GM12892 (cell line): ENCODE data around the gene TCAF1. TPM values are rescaled to one million over a fixed set of nuclear protein-coding genes. Genes with fewer than 3 reads are reported as not detected.

Experiments
- DNase-seq: peaks from one replicate; pipeline ENCODE4 v3.0.0; 2011; ENCODE audit not compliant: insufficient read length
- FAIRE-seq: peaks from 2 replicates; lab custom pipeline; 2011; peaks lifted over from hg19 to GRCh38; lab: Jason Lieb, UNC
- POLR2A ChIP-seq: IDR thresholded peaks from 2 replicates; pipeline ENCODE4 v1.6.1; 2011; ENCODE audit warnings: low read depth, low read length, control low read depth
- POLR2AphosphoS5 ChIP-seq: IDR thresholded peaks from 2 replicates; pipeline ENCODE4 v1.6.1; 2011; ENCODE audit warnings: low read depth, low read length, control low read depth
- TAF1 ChIP-seq: IDR thresholded peaks from 2 replicates; pipeline ENCODE4 v1.6.1; 2011; ENCODE audit warnings: low read depth, mild to moderate bottlenecking, control low read depth, low read length, borderline replicate concordance
- polyA plus RNA-seq: library from polyadenylated mRNA; unstranded; fragments of >200 nt; gene quantifications from one replicate; pipeline ENCODE4 v1.2.1, GENCODE V29; 2012; ENCODE audit warnings: missing spikeins, inconsistent platforms; ENCODE audit not compliant: missing spikeins

The TCAF1 gene, protein sequence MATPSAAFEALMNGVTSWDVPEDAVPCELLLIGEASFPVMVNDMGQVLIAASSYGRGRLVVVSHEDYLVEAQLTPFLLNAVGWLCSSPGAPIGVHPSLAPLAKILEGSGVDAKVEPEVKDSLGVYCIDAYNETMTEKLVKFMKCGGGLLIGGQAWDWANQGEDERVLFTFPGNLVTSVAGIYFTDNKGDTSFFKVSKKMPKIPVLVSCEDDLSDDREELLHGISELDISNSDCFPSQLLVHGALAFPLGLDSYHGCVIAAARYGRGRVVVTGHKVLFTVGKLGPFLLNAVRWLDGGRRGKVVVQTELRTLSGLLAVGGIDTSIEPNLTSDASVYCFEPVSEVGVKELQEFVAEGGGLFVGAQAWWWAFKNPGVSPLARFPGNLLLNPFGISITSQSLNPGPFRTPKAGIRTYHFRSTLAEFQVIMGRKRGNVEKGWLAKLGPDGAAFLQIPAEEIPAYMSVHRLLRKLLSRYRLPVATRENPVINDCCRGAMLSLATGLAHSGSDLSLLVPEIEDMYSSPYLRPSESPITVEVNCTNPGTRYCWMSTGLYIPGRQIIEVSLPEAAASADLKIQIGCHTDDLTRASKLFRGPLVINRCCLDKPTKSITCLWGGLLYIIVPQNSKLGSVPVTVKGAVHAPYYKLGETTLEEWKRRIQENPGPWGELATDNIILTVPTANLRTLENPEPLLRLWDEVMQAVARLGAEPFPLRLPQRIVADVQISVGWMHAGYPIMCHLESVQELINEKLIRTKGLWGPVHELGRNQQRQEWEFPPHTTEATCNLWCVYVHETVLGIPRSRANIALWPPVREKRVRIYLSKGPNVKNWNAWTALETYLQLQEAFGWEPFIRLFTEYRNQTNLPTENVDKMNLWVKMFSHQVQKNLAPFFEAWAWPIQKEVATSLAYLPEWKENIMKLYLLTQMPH
- polyA plus RNA-seq, result 8.5 TPM

- no peak for TF ChIP-seq TAF1
- peak; percentile 51; the same call in 1 of the 2 replicates for TF ChIP-seq POLR2A
- peak; percentile 44; the same call in 1 of the 2 replicates for TF ChIP-seq POLR2AphosphoS5
Observed at GRCh38 chr7:143901668-143902331, at the start of gene TCAF1. TCAF1 (minus strand) TSS chr7:143902176; CDS start chr7:143876608, 25,568 bp downstream.

DNA sequence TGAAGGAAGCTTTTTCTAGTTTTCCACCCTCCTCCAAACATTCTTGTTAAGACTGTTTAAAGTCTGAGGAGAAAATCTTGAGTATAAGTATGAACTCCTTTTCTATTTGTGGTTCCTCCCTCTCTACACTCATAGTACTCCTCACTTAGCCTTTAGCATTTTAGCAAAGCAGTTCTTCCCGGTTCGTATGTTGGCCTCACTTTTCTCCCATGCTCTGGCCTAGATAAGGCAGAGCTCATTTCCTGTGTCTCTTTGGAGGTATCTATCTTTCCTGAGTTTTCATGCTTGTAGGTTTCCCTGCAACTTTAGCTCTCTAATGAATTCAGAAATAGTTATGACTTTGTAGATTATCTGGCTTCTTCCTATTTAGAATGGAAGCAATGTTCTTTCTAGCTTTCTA, 46.8 kb upstream of the TCAF1 start:
- DNase-seq, result no peak
- TF ChIP-seq POLR2A (no peak), TAF1 (no peak), POLR2AphosphoS5 (no peak)
- no peak for FAIRE-seq

More at GRCh38 chr7:143901668-143902331, at the start of gene TCAF1:
- DNase-seq (peak; percentile 81), FAIRE-seq (peak; percentile 58)

- FAIRE-seq, result no peak
- TF ChIP-seq TAF1 (no peak), POLR2A (no peak), POLR2AphosphoS5 (no peak)
- DNase-seq, result no peak
Observed at GRCh38 chr7:143947111-143947510, 45.1 kb upstream of the TCAF1 start.

DNA sequence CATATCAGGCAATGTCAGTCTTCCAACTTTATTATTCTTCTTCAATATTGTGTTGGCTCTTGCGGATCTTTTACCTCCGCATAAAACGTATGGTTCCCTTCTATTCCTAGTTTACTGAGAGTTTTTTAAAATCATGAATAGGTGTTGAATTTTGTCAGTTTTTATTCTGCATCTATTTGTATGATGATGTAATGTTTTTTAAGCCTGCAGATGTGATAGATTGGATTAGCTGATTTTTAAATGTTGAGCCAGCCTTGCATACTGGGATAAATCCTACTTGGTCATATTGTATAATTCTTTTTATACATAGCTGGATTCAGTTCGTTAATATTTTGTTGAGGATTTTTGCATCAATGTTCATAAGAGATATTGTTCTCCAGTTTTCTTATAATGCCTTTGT, 43.4 kb upstream of the TCAF1 start:
- TF ChIP-seq POLR2AphosphoS5 (no peak), POLR2A (no peak), TAF1 (no peak)
- DNase-seq, result no peak
- no peak for FAIRE-seq

GRCh38 chr7:143938379-143939243, 36.6 kb upstream of the TCAF1 start:
- TF ChIP-seq POLR2A, result no peak
- TF ChIP-seq POLR2AphosphoS5, result no peak
- no peak for TF ChIP-seq TAF1
- FAIRE-seq (no peak), DNase-seq (no peak)

- TF ChIP-seq POLR2AphosphoS5, result no peak
- no peak for TF ChIP-seq TAF1
- TF ChIP-seq POLR2A, result no peak
- FAIRE-seq (no peak), DNase-seq (no peak)
Observed at GRCh38 chr7:143936087-143937009, 34.4 kb upstream of the TCAF1 start.

GRCh38 chr7:143934526-143935325, 32.8 kb upstream of the TCAF1 start, which contains the start of gene OR2F2:
OR2F2 (plus strand) TSS chr7:143935233; CDS start chr7:143935233, 0 bp downstream.
- DNase-seq, result no peak
- TF ChIP-seq POLR2AphosphoS5, result no peak
- no peak for TF ChIP-seq TAF1
- no peak for TF ChIP-seq POLR2A
- FAIRE-seq, result no peak

DNA sequence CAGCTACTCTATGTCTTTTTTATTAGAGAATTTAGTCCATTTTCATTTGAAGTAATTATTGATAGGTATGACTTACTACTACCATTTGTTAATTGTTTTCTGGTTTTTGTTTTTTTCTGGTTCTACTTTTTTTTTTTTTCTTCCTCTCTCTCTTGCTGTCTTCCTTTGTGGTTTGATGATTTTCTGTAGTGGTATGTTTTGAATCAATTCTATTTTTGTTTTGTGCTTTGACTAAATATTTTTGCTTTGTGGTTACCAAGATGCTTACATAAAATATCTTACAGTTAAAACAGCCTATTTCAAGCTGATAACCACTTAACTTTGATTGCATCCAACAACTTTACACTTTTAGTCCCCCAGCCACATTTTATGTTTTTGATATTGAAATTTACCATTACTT, 29.8 kb upstream of the TCAF1 start:
- DNase-seq (no peak), FAIRE-seq (no peak)
- TF ChIP-seq POLR2A (no peak), TAF1 (no peak)
